ENCODE measurements around the gene DCDC2.
"Not testable (repeated sequence)": the region's sequence is repeated elsewhere in the genome, so short reads cannot be mapped to it uniquely, and the experiment has no call there.

Gene DCDC2

GRCh38 chr6:24327756-24328155 is 30.1 kb downstream of the DCDC2 start:
- no peak for DNase-seq (ENCODE audit: low read depth in 2 of 2, low spot score in 1 of 2)

- no peak for DNase-seq (ENCODE audit: low read depth in 2 of 2, low spot score in 1 of 2)
Observed at GRCh38 chr6:24325978-24326377, 31.9 kb downstream of the DCDC2 start.

- DNase-seq (ENCODE audit: low read depth in 2 of 2, low spot score in 1 of 2) = no peak
Observed at GRCh38 chr6:24324617-24325016, 33.2 kb downstream of the DCDC2 start.

GRCh38 chr6:24323632-24324337 is 34.1 kb downstream of the DCDC2 start:
- no peak for DNase-seq (ENCODE audit: low read depth in 2 of 2, low spot score in 1 of 2)

- no peak for DNase-seq (ENCODE audit: low read depth in 2 of 2, low spot score in 1 of 2)
Observed at GRCh38 chr6:24322924-24323323, 34.9 kb downstream of the DCDC2 start.

GRCh38 chr6:24322446-24322845 is 35.4 kb downstream of the DCDC2 start:
- not testable (repeated sequence) for DNase-seq (ENCODE audit: low read depth in 2 of 2, low spot score in 1 of 2)

- no peak for DNase-seq (ENCODE audit: low read depth in 2 of 2, low spot score in 1 of 2)
Observed at GRCh38 chr6:24321538-24322162, 36.2 kb downstream of the DCDC2 start.

- no peak for DNase-seq (ENCODE audit: low read depth in 2 of 2, low spot score in 1 of 2)
Observed at GRCh38 chr6:24313251-24314141, 44.4 kb downstream of the DCDC2 start.

- DNase-seq (ENCODE audit: low read depth in 2 of 2, low spot score in 1 of 2) = not testable (repeated sequence)
Observed at GRCh38 chr6:24311775-24312174, 46.1 kb downstream of the DCDC2 start.

GRCh38 chr6:24307881-24308280 is 50.0 kb downstream of the DCDC2 start:
- no peak for DNase-seq (ENCODE audit: low read depth in 2 of 2, low spot score in 1 of 2)

- DNase-seq (ENCODE audit: low read depth in 2 of 2, low spot score in 1 of 2) = no peak
Observed at GRCh38 chr6:24306936-24307335, 50.9 kb downstream of the DCDC2 start.

GRCh38 chr6:24306038-24306437 is 51.8 kb downstream of the DCDC2 start:
- DNase-seq (ENCODE audit: low read depth in 2 of 2, low spot score in 1 of 2) = no peak

- DNase-seq (ENCODE audit: low read depth in 2 of 2, low spot score in 1 of 2) = no peak
Observed at GRCh38 chr6:24296944-24297343, 60.9 kb downstream of the DCDC2 start.

GRCh38 chr6:24293852-24294251 is 64.0 kb downstream of the DCDC2 start:
- not testable (repeated sequence) for DNase-seq (ENCODE audit: low read depth in 2 of 2, low spot score in 1 of 2)

GRCh38 chr6:24287239-24287638 is 70.6 kb downstream of the DCDC2 start:
- no peak for DNase-seq (ENCODE audit: low read depth in 2 of 2, low spot score in 1 of 2)

- DNase-seq (ENCODE audit: low read depth in 2 of 2, low spot score in 1 of 2) = no peak
Observed at GRCh38 chr6:24284006-24284405, 73.9 kb downstream of the DCDC2 start.

GRCh38 chr6:24283043-24283985 is 74.5 kb downstream of the DCDC2 start:
- DNase-seq (ENCODE audit: low read depth in 2 of 2, low spot score in 1 of 2) = no peak

- no peak for DNase-seq (ENCODE audit: low read depth in 2 of 2, low spot score in 1 of 2)
Observed at GRCh38 chr6:24274441-24275083, 83.3 kb downstream of the DCDC2 start.

- DNase-seq (ENCODE audit: low read depth in 2 of 2, low spot score in 1 of 2) = no peak
Observed at GRCh38 chr6:24273096-24273870, 84.6 kb downstream of the DCDC2 start.

- no peak for DNase-seq (ENCODE audit: low read depth in 2 of 2, low spot score in 1 of 2)
Observed at GRCh38 chr6:24272553-24272952, 85.3 kb downstream of the DCDC2 start.
